Peyer's patch (tissue), 4 donors: ENCODE measurements around the gene NCAPG2. TPM values are rescaled to one million over a fixed set of nuclear protein-coding genes. Genes with fewer than 3 reads are reported as not detected.

Experiments used
- DNase-seq, 3 donors: peaks; one replicate each; pipeline ENCODE4 v3.0.0-alpha.2; 2017 to 2019
- H3K27ac ChIP-seq, 4 donors: fragments of 200-600 bp; sonication (generic); one replicate each; pipeline ENCODE4 v1.5.1; 2016 to 2019
- H3K27me3 ChIP-seq, 2 donors: fragments of 200-600 bp; sonication (generic); one replicate each; pipeline ENCODE4 v1.5.1; 2019
- H3K36me3 ChIP-seq, 3 donors: fragments of 200-600 bp; sonication (generic); one replicate each; pipeline ENCODE4 v1.5.1; 2016 to 2019
- H3K4me1 ChIP-seq, 4 donors: fragments of 200-600 bp; sonication (generic); one replicate each; pipeline ENCODE4 v1.5.1; 2016 to 2019
- H3K4me3 ChIP-seq, 4 donors: fragments of 200-600 bp; sonication (generic); 1 replicate in 3 of 4; 2 replicates in 1 of 4; pipeline ENCODE4 v1.5.1; 2016 to 2019; ENCODE audit warnings: mild to moderate bottlenecking in 1 of 4
- H3K9me3 ChIP-seq, 4 donors: fragments of 200-600 bp; sonication (generic); one replicate each; pipeline ENCODE4 v1.5.1; 2016 to 2019; ENCODE audit warnings: mild to moderate bottlenecking in 1 of 4
- CTCF ChIP-seq, 6 experiments: fragments of 450-650 bp in 4 of 6; fragments of 200-600 bp in 2 of 6; sonication (generic) in 1 of 6; IDR thresholded peaks; one replicate each; pipeline ENCODE4 v1.5.1; 2017 to 2019; ENCODE audit warnings: antibody characterized with exemption in 6 of 6, mild to moderate bottlenecking in 3 of 6, moderate library complexity in 1 of 6
- POLR2A ChIP-seq, 2 donors: fragments of 450-650 bp; IDR thresholded peaks; one replicate each; pipeline ENCODE4 v1.5.1; 2017; ENCODE audit warnings: antibody characterized with exemption in 2 of 2, mild to moderate bottlenecking in 2 of 2, moderate library complexity in 2 of 2
- total RNA-seq, 4 donors: library from RNA; depleted of rRNA; stranded (reverse); fragments of >200 nt; gene quantifications; one replicate each; pipeline ENCODE4 v1.1.0, GENCODE V29; 2016

The NCAPG2 gene
- total RNA-seq, 4 donors from 2014 or later = 3.9 to 14.0 (median 5.8) TPM

- H3K36me3 ChIP-seq = peaks cover 0 to 15% (median 0%) of the 10 kb centered on the region in 3 donors
These were observed 17.2 kb downstream of the NCAPG2 start for GRCh38 chr7:158687406-158687805.

GRCh38 chr7:158685693-158686092 lies 18.9 kb downstream of the NCAPG2 start:
- Histone ChIP-seq H3K27me3 (no peaks in the 10 kb centered on the region), H3K27ac (no peak overlapping the region), H3K9me3 (no peaks in the 10 kb centered on the region), H3K4me3 (no peak overlapping the region), H3K4me1 (no peaks in the 10 kb centered on the region), H3K36me3 (peaks cover 0 to 15% (median 0%) of the 10 kb centered on the region in 3 donors)
- no peak for DNase-seq
- TF ChIP-seq CTCF (IDR thresholded peaks at IDR 0.05) (no peak), POLR2A (IDR thresholded peaks at IDR 0.05) (no peak)

More at GRCh38 chr7:158687406-158687805, 17.2 kb downstream of the NCAPG2 start:
- no peak for DNase-seq
- no peak overlapping the region for H3K4me3 ChIP-seq
- TF ChIP-seq POLR2A (IDR thresholded peaks at IDR 0.05) (no peak), CTCF (IDR thresholded peaks at IDR 0.05) (no peak)
- no peaks in the 10 kb centered on the region for H3K27me3 ChIP-seq
- H3K9me3 ChIP-seq = no peaks in the 10 kb centered on the region
- no peak overlapping the region for H3K27ac ChIP-seq
- no peaks in the 10 kb centered on the region for H3K4me1 ChIP-seq

GRCh38 chr7:158684329-158684728 lies 20.3 kb downstream of the NCAPG2 start:
- DNase-seq = no peak
- TF ChIP-seq CTCF (IDR thresholded peaks at IDR 0.05) = no peak
- TF ChIP-seq POLR2A (IDR thresholded peaks at IDR 0.05) = no peak
- no peaks in the 10 kb centered on the region for H3K9me3 ChIP-seq
- H3K27me3 ChIP-seq = no peaks in the 10 kb centered on the region
- H3K4me3 ChIP-seq = no peak overlapping the region
- no peak overlapping the region for H3K27ac ChIP-seq
- H3K4me1 ChIP-seq = no peaks in the 10 kb centered on the region
- peaks cover 0 to 9% (median 0%) of the 10 kb centered on the region in 3 donors for H3K36me3 ChIP-seq

DNA sequence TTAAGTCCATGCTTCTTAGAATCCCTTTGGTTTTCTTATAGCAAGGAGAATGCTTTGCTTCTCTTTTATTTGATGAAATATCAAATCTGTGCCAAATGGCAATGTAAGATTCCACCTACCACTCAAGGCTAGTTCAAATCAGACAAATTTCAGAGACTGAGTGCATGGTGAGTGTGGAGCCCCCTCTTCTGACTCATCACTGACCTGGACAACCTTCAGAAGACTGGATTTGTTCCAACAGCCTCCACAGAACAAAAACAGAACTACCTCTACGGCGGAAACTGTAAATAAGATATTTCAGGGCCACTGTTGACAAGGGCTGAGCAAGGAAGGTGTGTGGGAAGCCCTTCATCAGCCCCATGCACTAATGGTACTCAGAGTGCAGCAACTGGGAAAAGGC lies 21.1 kb downstream of the NCAPG2 start:
- Histone ChIP-seq H3K27ac (no peak overlapping the region), H3K4me3 (no peak overlapping the region), H3K27me3 (no peaks in the 10 kb centered on the region), H3K36me3 (peaks cover 0 to 5% (median 0%) of the 10 kb centered on the region in 3 donors), H3K4me1 (no peaks in the 10 kb centered on the region), H3K9me3 (no peaks in the 10 kb centered on the region)
- TF ChIP-seq CTCF (IDR thresholded peaks at IDR 0.05) (no peak), POLR2A (IDR thresholded peaks at IDR 0.05) (no peak)
- no peak for DNase-seq

DNA sequence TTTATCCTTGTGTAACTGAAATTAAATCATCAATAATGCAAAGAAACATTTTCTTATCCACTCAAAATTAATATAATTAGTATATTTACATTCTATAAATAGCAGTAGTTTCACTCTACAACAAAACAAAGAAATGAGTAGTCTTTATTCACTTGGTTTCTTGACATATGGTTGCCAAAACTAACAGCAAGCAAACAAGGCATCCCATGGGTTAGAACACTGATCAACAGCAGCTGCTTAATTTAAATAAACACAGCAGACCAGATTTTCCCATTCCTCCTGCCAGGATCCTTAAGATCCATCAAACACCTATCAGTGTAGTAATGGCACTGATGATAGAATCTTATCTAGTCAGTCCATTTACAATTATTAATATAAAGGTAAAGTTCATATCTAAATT lies 22.1 kb downstream of the NCAPG2 start:
- TF ChIP-seq POLR2A (IDR thresholded peaks at IDR 0.05) (no peak), CTCF (IDR thresholded peaks at IDR 0.05) (no peak)
- Histone ChIP-seq H3K27me3 (no peaks in the 10 kb centered on the region), H3K9me3 (no peaks in the 10 kb centered on the region), H3K4me3 (no peak overlapping the region), H3K36me3 (peaks cover 0 to 1% (median 0%) of the 10 kb centered on the region in 3 donors), H3K27ac (no peak overlapping the region), H3K4me1 (no peaks in the 10 kb centered on the region)
- no peak for DNase-seq

DNA sequence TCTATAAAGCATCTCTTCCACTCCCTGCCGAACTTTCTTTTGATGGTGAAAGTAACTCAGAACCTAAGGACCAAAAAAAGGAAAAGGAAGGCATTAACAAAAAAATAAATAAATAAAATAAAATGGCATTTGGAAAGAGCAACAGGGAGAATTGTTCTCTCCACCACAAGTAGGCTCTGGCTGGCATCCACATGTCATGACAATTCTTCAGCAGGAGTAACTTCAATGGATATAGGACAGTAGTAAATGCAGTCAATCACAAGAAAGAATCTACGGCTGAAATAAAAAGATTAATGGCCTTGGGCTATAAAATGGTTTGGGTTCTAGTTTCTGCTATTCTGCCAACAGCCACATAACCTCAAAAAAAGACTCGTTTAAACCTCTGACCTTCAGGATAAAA lies 23.9 kb downstream of the NCAPG2 start:
- H3K9me3 ChIP-seq = no peaks in the 10 kb centered on the region
- DNase-seq = no peak
- TF ChIP-seq POLR2A (IDR thresholded peaks at IDR 0.05) = no peak

More for the DNA sequence above, 23.9 kb downstream of the NCAPG2 start:
- no peak overlapping the region for H3K27ac ChIP-seq
- H3K36me3 ChIP-seq = peaks cover 0 to 1% (median 0%) of the 10 kb centered on the region in 3 donors
- H3K4me1 ChIP-seq = no peaks in the 10 kb centered on the region
- H3K4me3 ChIP-seq = no peak overlapping the region
- no peaks in the 10 kb centered on the region for H3K27me3 ChIP-seq
